ENCODE measurements around the gene SWT1. TPM values are rescaled to one million over a fixed set of nuclear protein-coding genes. Genes with fewer than 3 reads are reported as not detected.

The SWT1 gene
- total and polyA plus RNA-seq, 2 experiments from 2014 or later: 3.4 to 9.5 TPM

GRCh38 chr1:185215911-185216310, 58.9 kb downstream of the SWT1 start:
- Histone ChIP-seq H3K36me3 (replicated peaks; ENCODE audit: insufficient read depth, low read depth) (no peaks in the 10 kb centered on the region), H3K9me2 (replicated peaks; ENCODE audit: insufficient read depth) (no peaks in the 10 kb centered on the region), H2AFZ (no peak overlapping the region), H3K27me3 (no peaks in the 10 kb centered on the region), H3K4me3 (no peak overlapping the region), H3K9me3 (ENCODE audit: low read depth) (no peaks in the 10 kb centered on the region), H3K79me2 (no peaks in the 10 kb centered on the region), H4K20me1 (ENCODE audit: insufficient read depth, poor library complexity, severe bottlenecking) (no peaks in the 10 kb centered on the region), H3K27ac (no peak overlapping the region), H3K4me2 (no peak overlapping the region), H3K4me1 (ENCODE audit: insufficient read depth) (no peaks in the 10 kb centered on the region)
- no peak for DNase-seq (ENCODE audit: low spot score)
- no peak for TF ChIP-seq CTCF (IDR thresholded peaks at IDR 0.05; ENCODE audit: poor library complexity)
- TF ChIP-seq EZH2phosphoT487 (IDR thresholded peaks at IDR 0.05; ENCODE audit: low read depth, severe bottlenecking, unreplicated experiment): no peak
- no peak for TF ChIP-seq EZH2 (IDR thresholded peaks at IDR 0.05; ENCODE audit: borderline replicate concordance)
- WGBS (ENCODE audit: low lambda C conversion rate, missing lambda C conversion rate): 87% methylated on average over 1 of the region's 1 CpG

- no peaks in the 10 kb centered on the region for H3K36me3 ChIP-seq (replicated peaks; ENCODE audit: insufficient read depth, low read depth)
Measured at GRCh38 chr1:185224132-185224531, 67.2 kb downstream of the SWT1 start.

GRCh38 chr1:185227161-185227560, 70.2 kb downstream of the SWT1 start:
- Histone ChIP-seq H3K4me1 (ENCODE audit: insufficient read depth) (no peaks in the 10 kb centered on the region), H4K20me1 (ENCODE audit: insufficient read depth, poor library complexity, severe bottlenecking) (no peaks in the 10 kb centered on the region), H3K79me2 (no peaks in the 10 kb centered on the region), H3K4me2 (no peak overlapping the region), H3K27ac (no peak overlapping the region), H3K27me3 (no peaks in the 10 kb centered on the region), H3K9me2 (replicated peaks; ENCODE audit: insufficient read depth) (no peaks in the 10 kb centered on the region), H3K36me3 (replicated peaks; ENCODE audit: insufficient read depth, low read depth) (no peaks in the 10 kb centered on the region), H3K9me3 (ENCODE audit: low read depth) (peaks cover 12% of the 10 kb centered on the region), H2AFZ (no peak overlapping the region), H3K4me3 (no peak overlapping the region)
- DNase-seq (ENCODE audit: low spot score): no peak
- WGBS (ENCODE audit: low lambda C conversion rate, missing lambda C conversion rate): 91% methylated on average over 4 of the region's 4 CpGs
- TF ChIP-seq EZH2 (IDR thresholded peaks at IDR 0.05; ENCODE audit: borderline replicate concordance): no peak
- TF ChIP-seq EZH2phosphoT487 (IDR thresholded peaks at IDR 0.05; ENCODE audit: low read depth, severe bottlenecking, unreplicated experiment): no peak
- no peak for TF ChIP-seq CTCF (IDR thresholded peaks at IDR 0.05; ENCODE audit: poor library complexity)

More at GRCh38 chr1:185224132-185224531, 67.2 kb downstream of the SWT1 start:
- Histone ChIP-seq H3K4me3 (no peak overlapping the region), H3K9me3 (ENCODE audit: low read depth) (peaks cover 12% of the 10 kb centered on the region), H3K79me2 (no peaks in the 10 kb centered on the region), H3K4me1 (ENCODE audit: insufficient read depth) (no peaks in the 10 kb centered on the region), H3K4me2 (no peak overlapping the region), H2AFZ (no peak overlapping the region), H3K9me2 (replicated peaks; ENCODE audit: insufficient read depth) (no peaks in the 10 kb centered on the region), H3K27ac (no peak overlapping the region), H4K20me1 (ENCODE audit: insufficient read depth, poor library complexity, severe bottlenecking) (no peaks in the 10 kb centered on the region), H3K27me3 (no peaks in the 10 kb centered on the region)
- WGBS (ENCODE audit: low lambda C conversion rate, missing lambda C conversion rate): 95% methylated on average over 1 of the region's 1 CpG
- no peak for DNase-seq (ENCODE audit: low spot score)
- no peak for TF ChIP-seq CTCF (IDR thresholded peaks at IDR 0.05; ENCODE audit: poor library complexity)
- TF ChIP-seq EZH2 (IDR thresholded peaks at IDR 0.05; ENCODE audit: borderline replicate concordance): no peak
- TF ChIP-seq EZH2phosphoT487 (IDR thresholded peaks at IDR 0.05; ENCODE audit: low read depth, severe bottlenecking, unreplicated experiment): no peak

GRCh38 chr1:185228979-185229378, 72.0 kb downstream of the SWT1 start:
- H3K4me2 ChIP-seq: no peak overlapping the region
- H3K4me1 ChIP-seq (ENCODE audit: insufficient read depth): no peaks in the 10 kb centered on the region
- H3K9me3 ChIP-seq (ENCODE audit: low read depth): peaks cover 9% of the 10 kb centered on the region
- no peaks in the 10 kb centered on the region for H3K9me2 ChIP-seq (replicated peaks; ENCODE audit: insufficient read depth)
- H3K4me3 ChIP-seq: no peak overlapping the region
- no peak overlapping the region for H3K27ac ChIP-seq
- WGBS (ENCODE audit: low lambda C conversion rate, missing lambda C conversion rate): 95% methylated on average over 4 of the region's 4 CpGs
- no peaks in the 10 kb centered on the region for H4K20me1 ChIP-seq (ENCODE audit: insufficient read depth, poor library complexity, severe bottlenecking)
- H2AFZ ChIP-seq: no peak overlapping the region
- no peak for DNase-seq (ENCODE audit: low spot score)
- no peaks in the 10 kb centered on the region for H3K79me2 ChIP-seq
- no peaks in the 10 kb centered on the region for H3K36me3 ChIP-seq (replicated peaks; ENCODE audit: insufficient read depth, low read depth)
- H3K27me3 ChIP-seq: no peaks in the 10 kb centered on the region
- TF ChIP-seq CTCF (IDR thresholded peaks at IDR 0.05; ENCODE audit: poor library complexity): no peak
- TF ChIP-seq EZH2 (IDR thresholded peaks at IDR 0.05; ENCODE audit: borderline replicate concordance): no peak
- TF ChIP-seq EZH2phosphoT487 (IDR thresholded peaks at IDR 0.05; ENCODE audit: low read depth, severe bottlenecking, unreplicated experiment): no peak
